ENCODE measurements around the gene ULK4. TPM values are rescaled to one million over a fixed set of nuclear protein-coding genes. Genes with fewer than 3 reads are reported as not detected.

Gene ULK4
- total RNA-seq, 2 donors from 2014 or later, result 28.7 to 38.4 TPM

DNA sequence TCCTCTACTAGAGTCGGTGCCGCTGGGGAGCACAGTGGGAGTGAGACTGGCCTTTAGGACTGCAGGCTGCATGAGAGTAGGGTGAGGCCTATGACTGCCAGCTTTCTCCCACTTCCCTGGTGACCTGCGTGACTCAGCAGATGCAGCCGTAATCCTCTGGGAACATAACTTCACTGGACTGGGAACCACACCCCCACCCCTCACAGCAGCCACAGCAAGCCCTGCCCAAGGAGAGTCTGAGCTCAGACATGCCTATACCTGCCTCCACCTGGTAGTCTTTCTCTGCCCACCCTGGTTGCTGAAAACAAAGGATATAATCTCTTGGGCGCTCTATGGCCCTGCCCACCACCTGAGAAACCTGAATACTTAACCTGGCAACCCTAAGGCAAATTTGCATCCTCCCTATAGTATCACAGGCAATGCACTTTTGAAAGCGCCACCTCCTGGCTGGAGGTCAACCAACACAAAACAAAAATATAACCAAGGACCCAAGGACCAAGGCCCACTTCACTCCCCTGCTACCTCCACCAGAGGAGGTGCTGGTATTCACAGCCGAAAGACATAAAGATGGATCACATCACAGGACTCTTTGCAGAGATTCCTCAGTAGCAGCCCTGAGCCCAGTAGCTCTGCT lies 453.7 kb downstream of the ULK4 start:
- no peak overlapping the region for H3K4me3 ChIP-seq
- no peaks in the 10 kb centered on the region for H3K27me3 ChIP-seq (replicated peaks; ENCODE audit: insufficient read depth)
- H3K9me3 ChIP-seq, result no peaks in the 10 kb centered on the region
- no peaks in the 10 kb centered on the region for H3K4me1 ChIP-seq (ENCODE audit: control insufficient read depth in 1 of 2, low read depth in 2 of 2)
- no peaks in the 10 kb centered on the region for H3K36me3 ChIP-seq
- no peak for DNase-seq (ENCODE audit: low spot score)
- no peak for ATAC-seq (ENCODE audit: insufficient number of reproducible peaks, low FRiP score, low read depth)
- TF ChIP-seq, protein P1, sequence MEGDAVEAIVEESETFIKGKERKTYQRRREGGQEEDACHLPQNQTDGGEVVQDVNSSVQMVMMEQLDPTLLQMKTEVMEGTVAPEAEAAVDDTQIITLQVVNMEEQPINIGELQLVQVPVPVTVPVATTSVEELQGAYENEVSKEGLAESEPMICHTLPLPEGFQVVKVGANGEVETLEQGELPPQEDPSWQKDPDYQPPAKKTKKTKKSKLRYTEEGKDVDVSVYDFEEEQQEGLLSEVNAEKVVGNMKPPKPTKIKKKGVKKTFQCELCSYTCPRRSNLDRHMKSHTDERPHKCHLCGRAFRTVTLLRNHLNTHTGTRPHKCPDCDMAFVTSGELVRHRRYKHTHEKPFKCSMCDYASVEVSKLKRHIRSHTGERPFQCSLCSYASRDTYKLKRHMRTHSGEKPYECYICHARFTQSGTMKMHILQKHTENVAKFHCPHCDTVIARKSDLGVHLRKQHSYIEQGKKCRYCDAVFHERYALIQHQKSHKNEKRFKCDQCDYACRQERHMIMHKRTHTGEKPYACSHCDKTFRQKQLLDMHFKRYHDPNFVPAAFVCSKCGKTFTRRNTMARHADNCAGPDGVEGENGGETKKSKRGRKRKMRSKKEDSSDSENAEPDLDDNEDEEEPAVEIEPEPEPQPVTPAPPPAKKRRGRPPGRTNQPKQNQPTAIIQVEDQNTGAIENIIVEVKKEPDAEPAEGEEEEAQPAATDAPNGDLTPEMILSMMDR (IDR thresholded peaks at IDR 0.05), result no peak
- no peak overlapping the region for H3K27ac ChIP-seq

DNA sequence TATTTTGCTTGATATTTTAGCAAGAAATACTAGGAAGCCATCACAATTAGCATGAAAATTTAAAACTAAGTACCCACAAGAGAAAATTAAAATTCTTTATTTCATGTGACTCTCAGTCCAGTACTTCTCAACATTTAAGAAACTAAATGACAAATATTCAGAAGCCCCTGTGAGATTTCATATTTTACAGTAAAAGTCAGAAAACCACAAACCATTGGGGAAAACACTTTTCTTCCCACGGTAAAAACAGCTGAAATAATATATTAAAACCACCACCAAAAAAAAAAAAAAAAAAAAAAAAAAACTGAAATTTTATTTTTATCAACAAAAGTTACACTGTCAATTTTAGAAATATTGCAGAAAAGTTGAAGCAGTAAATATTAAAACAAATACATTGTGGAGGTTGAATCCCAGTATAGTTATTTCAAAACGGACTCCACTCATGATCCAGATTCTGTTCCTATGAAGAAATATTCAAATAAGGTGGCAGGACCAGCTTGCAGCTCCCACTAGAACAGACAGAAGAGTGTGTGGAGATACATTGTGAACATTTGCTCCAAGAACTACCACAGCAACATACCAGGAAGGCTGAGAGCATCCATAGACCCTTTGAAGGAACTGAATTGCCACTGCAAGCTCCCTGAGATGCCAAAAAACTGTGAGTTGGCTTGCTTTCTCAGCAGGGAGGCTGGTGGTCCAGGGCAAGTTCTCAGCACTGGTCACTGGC lies 454.4 kb downstream of the ULK4 start:
- no peaks in the 10 kb centered on the region for H3K9me3 ChIP-seq
- H3K27me3 ChIP-seq (replicated peaks; ENCODE audit: insufficient read depth), result no peaks in the 10 kb centered on the region
- no peaks in the 10 kb centered on the region for H3K36me3 ChIP-seq
- TF ChIP-seq, protein P1 (IDR thresholded peaks at IDR 0.05), result no peak
- no peak overlapping the region for H3K4me3 ChIP-seq
- ATAC-seq (ENCODE audit: insufficient number of reproducible peaks, low FRiP score, low read depth), result no peak
- DNase-seq (ENCODE audit: low spot score), result no peak
- H3K27ac ChIP-seq, result no peak overlapping the region
- H3K4me1 ChIP-seq (ENCODE audit: control insufficient read depth in 1 of 2, low read depth in 2 of 2), result no peaks in the 10 kb centered on the region

DNA sequence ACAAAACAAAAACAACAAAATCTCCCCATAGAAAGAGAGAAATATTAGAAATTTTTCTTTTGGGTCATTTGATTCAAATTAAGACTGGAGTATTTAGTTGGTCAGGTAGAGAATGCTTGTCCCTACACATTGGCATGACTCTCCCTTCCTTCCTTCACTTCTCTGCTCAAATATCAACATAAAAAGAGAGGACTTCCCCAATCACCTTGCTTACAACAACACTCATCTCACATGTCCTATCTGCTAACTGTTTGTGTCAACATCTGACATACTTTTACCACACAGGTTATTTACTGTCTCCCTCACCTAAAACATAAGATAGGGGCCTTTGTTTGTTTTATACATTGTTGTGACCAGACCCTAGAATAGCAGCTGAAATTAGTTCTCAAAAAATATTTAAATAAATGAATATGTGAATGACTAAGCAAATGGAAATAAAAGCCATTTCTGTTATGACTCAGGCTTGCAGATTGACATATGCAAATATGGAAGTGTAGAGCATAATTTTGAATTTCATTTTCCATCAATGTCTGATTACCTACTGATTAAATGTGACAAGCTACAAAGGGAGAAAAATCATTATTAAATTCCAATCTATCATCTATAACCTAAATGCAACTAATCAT lies 457.8 kb downstream of the ULK4 start:
- H3K27me3 ChIP-seq (replicated peaks; ENCODE audit: insufficient read depth), result no peaks in the 10 kb centered on the region

DNA sequence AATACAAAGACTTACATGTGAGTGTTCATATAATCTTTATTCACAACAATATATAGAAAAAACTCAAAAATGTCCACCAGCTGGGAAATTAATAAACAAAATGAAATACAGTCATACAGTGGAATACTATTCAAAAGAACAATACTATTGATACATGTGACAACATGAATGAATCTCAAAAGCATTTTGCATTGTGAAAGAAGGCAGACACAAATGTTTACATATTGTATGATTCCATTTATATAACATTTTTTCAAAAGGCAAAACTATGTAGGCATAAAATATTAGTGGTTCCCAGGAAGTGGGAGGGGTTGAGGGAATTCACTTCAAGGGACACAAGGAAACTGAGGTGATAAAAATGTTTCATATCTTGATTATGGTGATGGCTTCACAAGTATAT lies 459.4 kb downstream of the ULK4 start:
- Histone ChIP-seq H3K4me3 (no peak overlapping the region), H3K27me3 (replicated peaks; ENCODE audit: insufficient read depth) (no peaks in the 10 kb centered on the region), H3K9me3 (no peaks in the 10 kb centered on the region), H3K36me3 (no peaks in the 10 kb centered on the region), H3K4me1 (ENCODE audit: control insufficient read depth in 1 of 2, low read depth in 2 of 2) (no peaks in the 10 kb centered on the region), H3K27ac (no peak overlapping the region)
- TF ChIP-seq, protein P1 (IDR thresholded peaks at IDR 0.05), result no peak
- no peak for ATAC-seq (ENCODE audit: insufficient number of reproducible peaks, low FRiP score, low read depth)
- DNase-seq (ENCODE audit: low spot score), result no peak

More for the DNA sequence above, 457.8 kb downstream of the ULK4 start:
- H3K4me3 ChIP-seq, result no peak overlapping the region
- DNase-seq (ENCODE audit: low spot score) (no peak), ATAC-seq (ENCODE audit: insufficient number of reproducible peaks, low FRiP score, low read depth) (no peak)
- no peak overlapping the region for H3K27ac ChIP-seq
- H3K36me3 ChIP-seq, result no peaks in the 10 kb centered on the region
- H3K9me3 ChIP-seq, result no peaks in the 10 kb centered on the region
- TF ChIP-seq, protein P1 (IDR thresholded peaks at IDR 0.05), result no peak
- H3K4me1 ChIP-seq (ENCODE audit: control insufficient read depth in 1 of 2, low read depth in 2 of 2), result no peaks in the 10 kb centered on the region

DNA sequence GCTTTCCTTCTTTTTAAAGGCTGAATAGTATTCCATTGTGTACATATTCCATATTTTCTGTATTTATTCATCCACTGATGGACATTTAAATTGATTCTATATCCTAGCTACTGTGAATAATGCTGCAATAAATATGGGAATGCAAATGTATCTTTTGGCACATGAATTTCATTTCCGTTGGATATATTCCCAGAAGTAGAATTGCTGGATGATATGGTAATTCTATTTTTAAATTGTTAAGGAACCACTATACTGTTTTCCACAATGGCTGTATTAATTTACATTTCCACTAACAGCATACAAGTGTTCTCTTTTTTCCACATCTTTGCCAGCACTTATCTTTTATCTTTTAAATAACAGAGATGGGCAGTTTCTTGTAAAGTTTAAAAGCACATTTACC lies 459.9 kb downstream of the ULK4 start:
- TF ChIP-seq, protein P1 (IDR thresholded peaks at IDR 0.05), result no peak
- H3K9me3 ChIP-seq, result no peaks in the 10 kb centered on the region
- H3K4me1 ChIP-seq (ENCODE audit: control insufficient read depth in 1 of 2, low read depth in 2 of 2), result no peaks in the 10 kb centered on the region
- H3K27me3 ChIP-seq (replicated peaks; ENCODE audit: insufficient read depth), result no peaks in the 10 kb centered on the region
- no peak for ATAC-seq (ENCODE audit: insufficient number of reproducible peaks, low FRiP score, low read depth)
- no peak overlapping the region for H3K27ac ChIP-seq
- H3K4me3 ChIP-seq, result no peak overlapping the region
- no peaks in the 10 kb centered on the region for H3K36me3 ChIP-seq
- DNase-seq (ENCODE audit: low spot score), result no peak
